IMR-90 (cell line): Measurements from ENCODE around the gene RERE. TPM values are rescaled to one million over a fixed set of nuclear protein-coding genes. Genes with fewer than 3 reads are reported as not detected.
A peak's percentile ranks its signal among the peaks of the same experiment; 100 is the strongest.

ENCODE experiments used
- ATAC-seq: fragments of 200-7000 bp; cut with Tn5 transposase; 2 replicates; pipeline ENCODE4 v1.9.1; 2020; ENCODE audit warnings: low read depth, mild to moderate bottlenecking, moderate library complexity
- BruUV-seq: library from RNA; stranded (reverse); fragments of 400-500 nt; replicated peaks from 2 replicates; lab custom pipeline; 2021; lab: Mats Ljungman, UMichigan
- CTCF ChIA-PET: fragments of 300-600 bp; formaldehyde crosslinking; extraction: SDS; loops from one replicate; lab custom pipeline; 2021; ENCODE audit warnings: antibody characterized with exemption; lab: Yijun Ruan, JAX
- POLR2A ChIA-PET: fragments of 300-600 bp; sonication (Branson Sonifier 250); formaldehyde crosslinking; loops from one replicate; lab custom pipeline; 2022; ENCODE audit warnings: antibody characterized with exemption; ENCODE audit not compliant: unreplicated experiment; lab: Charles Lee
- DNase-seq: peaks from one replicate; pipeline ENCODE4 v3.0.0; 2013
- H2AFZ ChIP-seq: replicated peaks from 2 replicates; pipeline ENCODE3; 2013; ENCODE audit warnings: low read length, mild to moderate bottlenecking; ENCODE audit not compliant: poor library complexity
- H2AK5ac ChIP-seq: 2 replicates; pipeline ENCODE4 v1.6.1; 2013; ENCODE audit warnings: low read depth, low read length, inconsistent platforms
- H2AK9ac ChIP-seq: replicated peaks from 2 replicates; pipeline ENCODE3; 2013; ENCODE audit warnings: mild to moderate bottlenecking, low read depth, low read length, moderate library complexity; ENCODE audit not compliant: poor library complexity
- H2BK120ac ChIP-seq: 2 replicates; pipeline ENCODE4 v1.6.1; 2013; ENCODE audit warnings: low read depth, low read length, inconsistent platforms
- H2BK15ac ChIP-seq: 3 replicates; pipeline ENCODE4 v1.6.1; 2013; ENCODE audit warnings: low read depth, low read length, inconsistent platforms
- H2BK20ac ChIP-seq: 2 replicates; pipeline ENCODE4 v1.6.1; 2013; ENCODE audit warnings: low read depth, mild to moderate bottlenecking, inconsistent platforms, low read length, moderate library complexity
- H2BK5ac ChIP-seq: 2 replicates; pipeline ENCODE4 v1.6.1; 2013; ENCODE audit warnings: mild to moderate bottlenecking, low read depth, low read length, inconsistent platforms; ENCODE audit not compliant: poor library complexity, severe bottlenecking
- H3K14ac ChIP-seq: replicated peaks from 2 replicates; pipeline ENCODE4 v1.6.1; 2013; ENCODE audit warnings: low read depth, low read length, inconsistent platforms
- H3K18ac ChIP-seq: 2 replicates; pipeline ENCODE4 v1.6.1; 2013; ENCODE audit warnings: low read depth, low read length, control low read depth
- H3K23ac ChIP-seq: 2 replicates; pipeline ENCODE4 v1.6.1; 2013; ENCODE audit warnings: low read depth, low read length, inconsistent platforms
- H3K27ac ChIP-seq: 2 replicates; pipeline ENCODE4 v1.5.1; 2013; ENCODE audit warnings: mild to moderate bottlenecking, control low read depth, low read length; ENCODE audit not compliant: insufficient read depth
- H3K27me3 ChIP-seq: 2 replicates; pipeline ENCODE4 v1.6.1; 2013; ENCODE audit warnings: low read length; ENCODE audit not compliant: control insufficient read depth, insufficient read depth
- H3K36me3 ChIP-seq: 2 replicates; pipeline ENCODE4 v1.6.1; 2013; ENCODE audit warnings: low read length, mixed read lengths; ENCODE audit not compliant: control insufficient read depth, insufficient read depth
- H3K4ac ChIP-seq: 2 replicates; pipeline ENCODE4 v1.6.1; 2013; ENCODE audit warnings: low read depth, low read length, inconsistent platforms
- H3K4me1 ChIP-seq: 2 replicates; pipeline ENCODE4 v1.6.1; 2013; ENCODE audit warnings: low read length, mixed read lengths; ENCODE audit not compliant: control insufficient read depth, insufficient read depth
- H3K4me2 ChIP-seq: 2 replicates; pipeline ENCODE4 v1.6.1; 2013; ENCODE audit warnings: low read depth, mild to moderate bottlenecking, control low read depth, low read length, moderate library complexity
- H3K4me3 ChIP-seq: 2 replicates; pipeline ENCODE4 v1.5.1; 2013; ENCODE audit warnings: low read depth, mild to moderate bottlenecking, control low read depth, low read length, moderate library complexity; ENCODE audit not compliant: insufficient read depth
- H3K56ac ChIP-seq: 2 replicates; pipeline ENCODE4 v1.6.1; 2013; ENCODE audit warnings: low read length, inconsistent platforms; ENCODE audit not compliant: insufficient read depth; ENCODE audit errors: extremely low read depth
- H3K79me1 ChIP-seq, 2 experiments: 2 replicates each; pipeline ENCODE4 v1.6.1; 2013; ENCODE audit warnings: low read length in 2 of 2, inconsistent platforms in 1 of 2, low read depth in 1 of 2
- H3K9ac ChIP-seq: 2 replicates; pipeline ENCODE4 v1.6.1; 2013; ENCODE audit warnings: low read depth, low read length, control low read depth
- H3K9me1 ChIP-seq: 2 replicates; pipeline ENCODE4 v1.6.1; 2013; ENCODE audit warnings: low read length, inconsistent platforms; ENCODE audit not compliant: insufficient read depth
- H3K9me3 ChIP-seq: 2 replicates; pipeline ENCODE4 v1.6.1; 2013; ENCODE audit warnings: low read length; ENCODE audit not compliant: control insufficient read depth, insufficient read depth
- H4K20me1 ChIP-seq: 2 replicates; pipeline ENCODE4 v1.6.1; 2013; ENCODE audit warnings: low read length, inconsistent platforms; ENCODE audit not compliant: insufficient read depth
- H4K5ac ChIP-seq: 2 replicates; pipeline ENCODE4 v1.6.1; 2013; ENCODE audit warnings: mild to moderate bottlenecking, low read depth, low read length, control low read depth
- H4K8ac ChIP-seq, 2 experiments: 2 replicates each; pipeline ENCODE4 v1.6.1; 2013; ENCODE audit warnings: low read depth in 2 of 2, low read length in 2 of 2, control low read depth in 1 of 2, inconsistent platforms in 1 of 2
- H4K91ac ChIP-seq: 2 replicates; pipeline ENCODE4 v1.6.1; 2013; ENCODE audit warnings: low read depth, low read length, inconsistent platforms; ENCODE audit not compliant: insufficient read depth
- BHLHE40 ChIP-seq: fragments of 150-350 bp; IDR thresholded peaks from 2 replicates; pipeline ENCODE4 v1.6.1; 2016; ENCODE audit warnings: mild to moderate bottlenecking, low read depth, low read length
- CEBPB ChIP-seq: IDR thresholded peaks from 2 replicates; pipeline ENCODE4 v1.6.1; 2012; ENCODE audit warnings: low read depth, low read length, improper control_type of control experiment
- MAZ ChIP-seq: IDR thresholded peaks from 2 replicates; pipeline ENCODE4 v1.6.1; 2012; ENCODE audit warnings: low read depth, mild to moderate bottlenecking, low read length, improper control_type of control experiment, moderate library complexity, borderline replicate concordance
- WGBS, 2 experiments: methylation state at CpG; one replicate each; pipeline versions ENCODE4 v1.1.5 to v1.1.7; 2013; ENCODE audit warnings: missing lambda C conversion rate in 2 of 2; ENCODE audit not compliant: insufficient read length in 1 of 2; ENCODE audit errors: extremely low coverage in 2 of 2; 5-methylcytosine and 5-hydroxymethylcytosine counted together
- dilution Hi-C: fragments of 300-500 bp; cut with HindIII; formaldehyde crosslinking; loops from one replicate; pipeline ENCODE4 v1.14.3; 2018; ENCODE audit warnings: low sequenced_read_pairs; ENCODE audit not compliant: unreplicated experiment
- in situ Hi-C: fragments of 300-500 bp; cut with MboI; formaldehyde crosslinking; loops from 3 replicates; pipeline ENCODE4 v1.14.3; 2019; ENCODE audit warnings: low sequenced_read_pairs, inconsistent platforms, mixed read lengths
- intact Hi-C: fragments of 100-400 bp; cut with micrococcal nuclease; formaldehyde crosslinking; loops from 2 replicates; pipeline ENCODE4 v1.10.0; 2022
- polyA plus RNA-seq, 3 experiments: library from polyadenylated mRNA; depleted of rRNA; stranded (reverse); fragments of >200 nt; gene quantifications; 2 replicates each; pipeline ENCODE4 v1.2.3, GENCODE V29; 2012; ENCODE audit warnings: low replicate concordance in 1 of 3
- total RNA-seq: library from RNA; depleted of rRNA; stranded (reverse); fragments of >200 nt; gene quantifications from 2 replicates; pipeline ENCODE4 v1.2.3, GENCODE V29; 2012

Gene RERE
- total and polyA plus RNA-seq, 2 of the 4 experiments (the other 2 are of a cell fraction): 11.5 to 25.1 TPM

DNA sequence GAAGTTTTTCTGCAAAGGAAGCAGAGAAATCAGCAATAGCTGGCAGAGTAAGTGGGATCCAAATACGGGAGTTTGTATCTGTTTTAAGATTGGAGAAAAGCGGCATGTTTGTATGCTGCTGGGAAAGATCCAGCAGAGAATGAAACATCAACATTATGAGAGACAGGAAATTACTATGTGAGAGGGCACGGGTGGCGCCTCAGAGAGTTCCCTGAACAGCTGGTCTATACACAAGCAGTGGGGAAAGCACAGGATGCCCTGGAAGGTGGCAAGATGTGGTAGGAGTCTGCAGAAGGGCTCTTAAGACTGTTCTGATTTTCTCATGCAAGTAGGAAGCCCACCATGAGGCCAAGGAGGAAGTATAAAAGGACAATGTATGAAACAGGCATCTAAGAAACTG, 130.4 kb downstream of the RERE start:
- no peak overlapping the region for H2AK9ac ChIP-seq
- CTCF ChIA-PET: no interaction called here

More for the DNA sequence above, 130.4 kb downstream of the RERE start:
- no peak overlapping the region for H4K5ac ChIP-seq
- H3K18ac ChIP-seq: no peak overlapping the region
- H3K4me1 ChIP-seq: peaks cover 10% of the 10 kb centered on the region
- H2AK5ac ChIP-seq: no peak overlapping the region
- TF ChIP-seq BHLHE40 (peak; percentile 49; the same call in 1 of the 2 replicates), MAZ (no peak), CEBPB (no peak)
- intact Hi-C loops: no loop called here
- H2BK20ac ChIP-seq: no peak overlapping the region
- H3K36me3 ChIP-seq: no peaks in the 10 kb centered on the region
- peak overlapping the region; percentile 70 for H3K4me2 ChIP-seq
- no peak overlapping the region for H2AFZ ChIP-seq
- H3K27me3 ChIP-seq: no peaks in the 10 kb centered on the region
- peaks cover 14% of the 10 kb centered on the region for H3K9me1 ChIP-seq
- no TSS peak for BruUV-seq
- H4K8ac ChIP-seq: peak overlapping the region in 1 of 2 experiments; percentile 23; a peak in 1 of 4 replicates
- ATAC-seq (peak; percentile 82), DNase-seq (peak; percentile 64)
- 0 out of 3 replicates have a peak overlapping the region, but pooled peaks have one; percentile 27 for H2BK15ac ChIP-seq
- H3K9ac ChIP-seq: no peak overlapping the region
- in situ Hi-C loops: no loop called here
- peak overlapping the region; percentile 8; the same call in 1 of the 2 replicates for H4K91ac ChIP-seq
- dilution Hi-C loops: no loop called here
- POLR2A ChIA-PET: no interaction called here
- H2BK120ac ChIP-seq: peak overlapping the region; percentile 36; the same call in 1 of the 2 replicates
- peak overlapping the region; percentile 83 for H3K23ac ChIP-seq
- WGBS, 2 experiments: 0% methylated on average over 1 of the region's 4 CpGs; no CpG with 5 or more reads in 1 of the 2 experiments
- H2BK5ac ChIP-seq: peak overlapping the region; percentile 41
- H3K4ac ChIP-seq: peak overlapping the region; percentile 72
- no peaks in the 10 kb centered on the region; the same call in 1 of the 2 replicates for H3K9me3 ChIP-seq
- peaks cover 58% of the 10 kb centered on the region for H4K20me1 ChIP-seq
- peak overlapping the region; percentile 73 for H3K14ac ChIP-seq
- no peak overlapping the region for H3K4me3 ChIP-seq
- H3K79me1 ChIP-seq: peaks cover 26 to 79% of the 10 kb centered on the region in 2 experiments
- no peak overlapping the region for H3K27ac ChIP-seq
- no peak overlapping the region for H3K56ac ChIP-seq
